K562 treated with DMSO at 1 percent for 24 hours (cell line): ENCODE measurements around the gene IGFBP2. TPM values are rescaled to one million over a fixed set of nuclear protein-coding genes. Genes with fewer than 3 reads are reported as not detected.

Source experiments
- total RNA-seq: library from RNA; unstranded; fragments of 300-600 nt; gene quantifications from 2 replicates; pipeline ENCODE4 v1.2.3, GENCODE V29; 2022; ENCODE audit warnings: low read depth; ENCODE audit not compliant: insufficient read depth

The IGFBP2 gene, protein sequence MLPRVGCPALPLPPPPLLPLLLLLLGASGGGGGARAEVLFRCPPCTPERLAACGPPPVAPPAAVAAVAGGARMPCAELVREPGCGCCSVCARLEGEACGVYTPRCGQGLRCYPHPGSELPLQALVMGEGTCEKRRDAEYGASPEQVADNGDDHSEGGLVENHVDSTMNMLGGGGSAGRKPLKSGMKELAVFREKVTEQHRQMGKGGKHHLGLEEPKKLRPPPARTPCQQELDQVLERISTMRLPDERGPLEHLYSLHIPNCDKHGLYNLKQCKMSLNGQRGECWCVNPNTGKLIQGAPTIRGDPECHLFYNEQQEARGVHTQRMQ
- total RNA-seq = not detected in 2 replicates

DNA sequence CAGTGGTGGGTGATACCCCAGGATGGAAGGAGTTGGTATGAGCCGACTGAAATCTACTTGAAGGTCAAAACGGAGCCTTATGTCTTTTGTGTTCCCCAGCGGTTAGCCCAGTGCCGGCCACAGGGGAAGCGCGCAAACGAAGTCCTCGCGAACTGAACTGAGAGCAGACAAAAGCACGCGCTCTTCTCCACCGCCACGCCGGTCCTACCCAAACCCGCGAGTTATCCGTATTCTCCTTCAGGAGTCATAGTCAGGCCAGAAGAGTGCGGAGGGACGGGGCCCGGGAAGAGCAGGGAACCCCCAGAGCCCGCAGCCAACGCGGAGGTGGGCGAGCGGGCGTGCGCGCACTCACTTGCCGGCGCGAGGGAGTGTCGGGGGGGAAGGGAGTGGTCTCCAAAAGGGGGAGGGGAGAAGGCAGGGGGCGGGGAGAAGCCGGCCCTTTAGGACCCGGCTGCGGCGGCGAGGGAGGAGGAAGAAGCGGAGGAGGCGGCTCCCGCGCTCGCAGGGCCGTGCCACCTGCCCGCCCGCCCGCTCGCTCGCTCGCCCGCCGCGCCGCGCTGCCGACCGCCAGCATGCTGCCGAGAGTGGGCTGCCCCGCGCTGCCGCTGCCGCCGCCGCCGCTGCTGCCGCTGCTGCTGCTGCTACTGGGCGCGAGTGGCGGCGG lies at the start of gene IGFBP2:
Gene IGFBP2 (plus strand): TSS at position 469 of the 664 bp plus-strand sequence. CDS start 104 bp downstream, at position 573.

DNA sequence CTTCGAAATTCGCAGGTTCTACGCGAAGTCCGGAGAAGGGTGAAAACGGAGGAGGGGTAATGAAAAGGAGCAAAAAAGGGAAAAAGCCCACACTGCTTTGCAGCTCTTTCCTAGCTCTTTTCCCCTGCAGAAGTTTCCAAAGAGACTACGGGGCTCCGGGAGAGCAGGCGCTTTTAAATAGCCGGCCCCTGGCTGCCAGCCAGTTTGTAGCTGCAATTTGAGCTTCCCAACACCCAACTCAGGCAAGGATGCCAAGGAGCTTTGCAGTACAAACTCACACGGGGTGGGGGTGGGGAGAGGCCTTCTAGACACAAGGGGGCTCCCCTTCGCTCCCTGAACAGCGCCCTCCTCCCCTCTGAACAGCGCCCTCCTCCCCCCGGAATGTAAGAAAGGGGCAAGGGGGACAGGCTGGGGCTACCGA lies 62.2 kb downstream of the IGFBP2 start, which contains the start of gene IGFBP5:
Gene IGFBP5 (minus strand): TSS at position 149 of the 421 bp plus-strand sequence. CDS start 774 bp downstream, outside the sequence.

Other genes starting within 250 kb of the IGFBP2 start
- gene SMARCAL1, start 220.9 kb upstream of the IGFBP2 start, total RNA-seq = 13.4 and 14.5 TPM in 2 replicates
- gene RPL37A, start 134.6 kb upstream of the IGFBP2 start, total RNA-seq = 4,404 and 4,706 TPM in 2 replicates
- gene IGFBP5, start 62.1 kb downstream of the IGFBP2 start, total RNA-seq = 0.25 and 0.29 TPM in 2 replicates
- gene TNP1, start 226.6 kb downstream of the IGFBP2 start, total RNA-seq = not detected in 2 replicates